GM18505 (cell line): ENCODE measurements around the gene PNPLA6.
A peak's percentile ranks its signal among the peaks of the same experiment; 100 is the strongest.
"Not testable (repeated sequence)": the region's sequence is repeated elsewhere in the genome, so short reads cannot be mapped to it uniquely, and the experiment has no call there.

Source experiments
- ATAC-seq: cut with Tn5 transposase; IDR thresholded peaks from one replicate; pipeline ENCODE4 v1.9.1; 2021; ENCODE audit not compliant: unreplicated experiment
- POLR2A ChIP-seq: IDR thresholded peaks from 4 replicates; pipeline ENCODE4 v1.6.1; 2011; ENCODE audit warnings: borderline replicate concordance; ENCODE audit not compliant: insufficient read depth, insufficient read length; ENCODE audit errors: extremely low read depth

Gene PNPLA6

DNA sequence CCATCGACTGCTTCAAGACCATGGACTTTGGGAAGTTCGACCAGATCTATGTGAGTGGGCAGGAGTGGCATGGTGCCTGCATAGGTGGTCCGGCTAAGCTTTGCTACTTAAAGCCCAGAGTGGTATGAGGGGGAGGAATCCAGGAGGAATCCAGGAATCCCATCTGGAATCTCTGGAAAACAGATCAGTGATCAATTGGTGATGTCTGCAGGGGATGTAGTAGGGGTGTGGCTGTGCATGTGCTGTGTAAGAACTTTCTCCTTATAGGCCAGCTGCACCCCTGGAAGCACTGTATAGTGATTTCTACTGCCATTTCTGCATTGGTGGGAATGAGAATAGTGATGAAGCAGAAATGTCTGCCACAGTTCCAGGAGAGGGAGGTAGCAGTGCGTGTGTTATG, 23.6 kb downstream of the PNPLA6 start:
- no peak for ATAC-seq
- no peak for TF ChIP-seq POLR2A

DNA sequence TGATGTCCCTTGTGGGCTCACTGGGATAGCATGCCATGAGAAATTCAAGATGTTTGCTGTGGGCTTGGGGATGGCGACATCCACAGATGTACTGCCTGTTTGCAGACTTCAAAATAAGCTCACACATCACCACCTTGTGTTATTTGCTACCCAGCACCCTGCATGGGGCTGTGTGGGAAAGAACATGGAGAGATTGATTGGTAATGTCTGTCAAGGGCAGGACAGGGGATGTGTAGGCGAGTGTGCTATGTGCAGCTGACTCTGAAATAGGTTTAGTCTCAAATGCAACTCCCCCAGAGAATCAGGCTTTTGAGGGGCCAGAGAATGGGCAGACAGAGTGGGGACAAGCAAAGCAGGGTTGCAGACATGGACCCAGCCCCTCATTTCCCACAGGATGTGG, 24.7 kb downstream of the PNPLA6 start:
- no peak for TF ChIP-seq POLR2A
- no peak for ATAC-seq

DNA sequence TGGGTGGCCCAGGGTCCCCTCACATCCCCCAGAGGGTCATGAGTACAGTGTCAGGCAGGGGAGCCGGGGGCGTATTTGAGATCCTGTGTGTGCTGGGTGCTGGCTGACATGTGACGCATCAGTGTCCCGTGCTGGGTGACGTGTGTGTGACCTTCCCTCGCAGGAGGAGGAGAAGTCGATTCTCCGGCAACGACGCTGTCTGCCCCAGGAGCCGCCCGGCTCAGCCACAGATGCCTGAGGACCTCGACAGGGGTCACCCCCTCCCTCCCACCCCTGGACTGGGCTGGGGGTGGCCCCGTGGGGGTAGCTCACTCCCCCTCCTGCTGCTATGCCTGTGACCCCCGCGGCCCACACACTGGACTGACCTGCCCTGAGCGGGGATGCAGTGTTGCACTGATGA, 25.8 kb downstream of the PNPLA6 start:
- ATAC-seq, result no peak
- TF ChIP-seq POLR2A, result no peak

DNA sequence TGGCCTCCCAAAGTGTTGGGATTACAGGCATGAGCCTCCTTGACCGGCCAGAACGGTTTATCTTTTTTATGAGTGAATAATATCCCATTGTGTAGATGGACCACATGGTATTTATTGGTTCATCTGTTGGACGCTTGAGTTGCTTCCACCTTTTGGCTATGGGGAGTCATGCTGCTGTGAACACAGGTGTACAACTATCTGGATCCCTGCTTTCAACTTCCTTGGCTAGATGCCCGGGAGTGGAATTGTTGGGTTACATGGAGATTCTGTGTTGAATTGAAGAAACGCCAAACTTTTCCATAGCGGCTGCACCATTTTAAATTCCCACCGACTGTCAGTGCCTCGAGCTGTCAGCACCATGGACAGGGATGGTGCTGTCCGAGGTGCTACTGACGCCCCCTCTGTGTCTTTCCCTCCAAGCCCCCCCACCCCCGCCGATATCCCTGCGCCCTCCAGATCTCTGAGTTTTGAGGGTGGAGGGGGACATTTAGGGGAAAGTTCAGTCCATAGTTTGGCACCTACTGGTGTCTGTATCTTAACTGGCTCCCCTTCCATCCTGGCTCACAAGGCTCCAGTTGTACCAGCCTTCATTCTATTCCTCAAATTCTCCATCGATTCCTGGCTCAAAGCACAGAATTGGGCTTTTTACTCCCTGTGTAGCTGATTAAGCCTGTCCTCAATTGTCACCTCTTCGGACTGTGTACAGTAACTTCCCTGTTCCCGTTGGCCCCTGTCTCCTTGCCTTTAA, 27.3 kb downstream of the PNPLA6 start:
- TF ChIP-seq POLR2A, result no peak
- ATAC-seq, result no peak

DNA sequence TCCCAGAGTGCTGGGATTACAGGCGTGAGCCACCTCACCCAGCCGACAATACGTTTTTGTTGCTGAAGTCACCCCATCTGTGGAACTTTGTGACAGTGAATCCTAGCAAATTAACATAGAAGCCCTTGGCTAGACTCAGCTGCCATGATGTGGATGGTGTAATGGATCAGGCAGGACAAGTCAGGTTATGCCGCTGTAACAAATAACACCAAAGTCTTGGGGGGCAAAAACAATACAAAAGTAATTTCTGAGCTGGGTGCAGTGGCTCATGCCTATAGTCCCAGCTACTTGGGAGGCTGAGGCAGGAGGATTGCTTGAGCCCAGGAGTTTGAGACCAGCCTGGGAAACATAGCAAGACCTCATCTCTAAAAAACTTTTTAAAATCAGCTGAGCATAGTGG, 29.3 kb downstream of the PNPLA6 start:
- no peak for TF ChIP-seq POLR2A
- ATAC-seq, result no peak

DNA sequence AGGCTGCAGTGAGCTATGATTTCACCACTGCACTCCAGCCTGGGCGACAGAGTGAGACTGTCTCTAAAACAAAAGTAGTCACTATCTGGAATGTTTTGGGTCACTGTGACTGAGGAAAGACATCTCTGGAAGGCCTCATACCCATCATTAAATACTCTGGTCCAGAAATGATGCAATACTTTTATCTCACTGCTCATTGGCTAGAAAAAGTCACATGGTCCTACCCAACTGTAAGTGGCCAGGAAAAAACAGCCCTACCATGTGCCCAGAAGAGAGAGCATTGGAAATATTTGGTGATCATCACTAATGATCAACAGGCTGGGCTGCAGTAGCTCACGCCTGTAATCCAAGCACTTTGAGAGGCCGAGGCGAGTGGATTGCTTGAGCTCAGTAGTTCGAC, 29.8 kb downstream of the PNPLA6 start:
- TF ChIP-seq POLR2A, result no peak
- no peak for ATAC-seq

DNA sequence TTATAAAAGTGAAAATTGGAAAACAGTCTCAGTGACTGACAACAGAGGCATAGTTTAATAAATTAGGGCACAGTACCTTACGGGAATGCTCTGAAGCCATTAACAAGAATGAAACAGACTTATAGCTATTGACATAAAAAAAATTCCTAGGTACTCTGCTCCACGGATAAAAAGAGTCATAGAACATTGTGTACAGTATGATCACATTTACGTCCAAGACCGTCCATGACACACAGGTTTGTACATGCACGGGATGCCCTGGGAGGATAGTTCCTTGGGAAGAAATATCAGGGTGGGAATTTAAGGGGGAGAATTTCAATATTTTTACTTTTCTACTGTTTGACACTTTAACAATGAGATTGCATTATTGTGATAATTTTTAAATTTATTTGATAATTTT, 35.2 kb downstream of the PNPLA6 start:
- no peak for TF ChIP-seq POLR2A
- ATAC-seq, result no peak

DNA sequence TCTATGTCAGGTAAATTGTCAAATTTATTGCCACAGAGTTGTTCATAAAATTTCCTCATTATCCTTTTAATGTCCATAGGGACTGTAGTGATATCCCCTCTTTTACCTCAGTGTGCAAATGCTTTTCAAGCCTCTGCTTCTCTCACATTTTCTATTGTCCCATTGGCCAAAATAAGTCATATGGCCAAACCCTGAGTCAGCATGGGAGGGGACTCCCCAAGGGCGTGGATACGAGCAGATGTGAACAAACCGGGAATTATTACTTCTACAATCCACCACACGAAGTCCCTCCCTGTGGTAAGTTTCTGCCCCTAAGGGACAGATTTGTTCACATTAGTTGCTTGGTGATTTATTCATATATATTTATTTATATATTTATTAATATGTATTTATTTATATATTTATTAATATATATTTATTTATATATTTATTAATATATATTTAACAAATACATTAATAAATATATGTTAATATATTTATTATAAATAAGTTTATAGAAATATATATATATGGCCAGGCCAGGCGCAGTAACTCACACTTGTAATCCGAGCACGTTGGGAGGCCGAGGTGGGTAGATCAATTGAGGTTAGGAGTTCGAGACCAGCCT, 40.0 kb downstream of the PNPLA6 start:
- ATAC-seq, result no peak

DNA sequence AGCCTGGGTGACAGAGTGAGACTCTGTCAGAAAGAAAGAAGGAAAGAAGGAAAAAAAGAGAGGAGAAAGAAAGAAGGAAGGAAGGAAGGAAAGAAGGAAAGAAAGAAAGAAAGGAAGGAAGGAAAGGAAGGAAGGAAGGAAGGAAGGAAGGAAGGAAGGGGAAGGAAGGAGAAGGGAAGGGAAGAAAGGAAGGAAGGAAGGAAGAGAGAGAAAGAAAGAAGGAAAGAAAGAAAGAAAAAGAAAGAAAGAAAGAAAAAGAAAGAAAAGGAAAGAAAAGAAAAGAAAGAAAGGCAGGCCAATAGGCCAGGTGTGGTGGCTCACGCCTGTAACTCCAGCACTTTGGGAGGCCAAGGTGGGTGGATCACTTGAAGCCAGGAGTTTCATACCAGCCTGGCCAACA, 41.9 kb downstream of the PNPLA6 start:
- not testable (repeated sequence) for ATAC-seq

More for the DNA sequence above, 40.0 kb downstream of the PNPLA6 start:
- TF ChIP-seq POLR2A, result no peak

DNA sequence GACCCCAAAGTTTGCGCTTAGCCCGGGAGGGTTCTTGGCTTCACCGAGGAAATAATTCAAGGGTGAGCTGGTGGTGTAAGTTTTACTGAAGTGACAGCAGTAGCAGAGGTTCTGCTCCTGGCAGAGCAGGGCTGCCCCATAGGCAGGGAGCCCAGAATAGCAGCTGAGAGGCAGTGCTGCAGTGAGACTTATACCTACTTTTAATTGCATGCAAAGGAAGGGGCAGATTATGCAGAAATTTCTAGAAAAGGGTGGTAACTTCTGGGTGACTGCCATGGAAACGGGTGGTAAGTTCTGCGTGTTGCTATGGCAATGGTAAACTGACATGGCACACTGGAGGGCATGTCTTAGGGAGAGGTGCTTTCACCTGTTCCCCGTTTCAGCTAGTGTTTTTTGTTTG, 42.6 kb downstream of the PNPLA6 start:
- TF ChIP-seq POLR2A, result no peak
- ATAC-seq, result no peak

DNA sequence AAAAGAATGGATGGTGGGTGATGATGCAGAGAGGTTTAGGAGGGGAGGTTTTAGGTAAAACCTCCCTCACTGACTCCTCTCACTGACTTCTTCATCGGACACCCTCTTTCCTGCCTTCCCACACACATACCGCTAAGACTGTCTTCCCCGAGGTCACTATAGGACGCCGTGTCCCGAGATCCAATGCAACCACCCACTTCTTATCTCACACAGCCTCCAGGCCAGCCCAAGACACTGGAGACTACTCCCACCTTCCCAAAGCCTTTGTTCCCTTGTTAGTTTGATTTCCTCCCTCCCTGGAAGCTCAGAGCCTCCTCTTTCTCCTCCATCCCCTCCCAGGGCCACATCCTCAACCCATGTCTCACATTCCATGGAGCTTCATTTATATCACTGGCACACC, 43.7 kb downstream of the PNPLA6 start:
- no peak for ATAC-seq
- TF ChIP-seq POLR2A, result no peak

DNA sequence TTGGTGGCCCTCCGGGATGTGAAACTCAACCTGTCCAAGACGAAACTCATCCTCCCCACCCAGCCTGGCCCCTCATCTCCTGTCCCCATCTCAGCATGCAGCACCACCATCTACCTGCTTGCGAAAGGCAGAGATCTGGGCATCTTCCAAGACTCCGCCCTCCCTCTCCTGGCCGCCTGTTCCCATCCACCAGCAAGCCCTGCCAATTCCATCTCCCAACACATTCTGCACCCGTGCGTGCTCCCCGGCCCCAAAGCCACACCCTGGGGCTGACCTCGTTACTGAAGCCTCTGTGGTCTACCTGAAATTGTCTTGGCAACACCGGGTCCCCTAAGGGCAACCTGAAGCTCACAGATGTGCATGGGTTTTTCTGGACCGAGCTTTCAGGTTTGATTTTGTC, 46.9 kb downstream of the PNPLA6 start:
- TF ChIP-seq POLR2A, result no peak
- no peak for ATAC-seq

DNA sequence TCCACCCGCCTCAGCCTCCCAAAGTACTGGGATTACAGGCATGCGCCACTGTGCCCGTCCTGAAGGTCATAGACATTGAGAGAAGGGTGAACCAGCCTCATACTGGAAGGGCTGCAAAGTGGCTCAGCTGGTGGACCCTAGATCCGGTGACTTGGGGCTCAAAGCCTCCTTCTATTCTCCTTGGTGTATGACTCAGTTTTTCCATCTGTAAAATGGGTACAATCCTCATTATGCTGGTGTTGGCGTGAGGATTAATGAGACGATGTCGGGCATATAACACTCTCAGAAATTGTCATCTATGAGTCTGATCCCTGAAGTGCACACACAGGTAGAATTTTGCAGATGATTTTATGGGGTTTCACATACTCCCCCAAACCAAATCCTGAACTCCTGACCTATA, 54.3 kb downstream of the PNPLA6 start:
- ATAC-seq, result no peak

DNA sequence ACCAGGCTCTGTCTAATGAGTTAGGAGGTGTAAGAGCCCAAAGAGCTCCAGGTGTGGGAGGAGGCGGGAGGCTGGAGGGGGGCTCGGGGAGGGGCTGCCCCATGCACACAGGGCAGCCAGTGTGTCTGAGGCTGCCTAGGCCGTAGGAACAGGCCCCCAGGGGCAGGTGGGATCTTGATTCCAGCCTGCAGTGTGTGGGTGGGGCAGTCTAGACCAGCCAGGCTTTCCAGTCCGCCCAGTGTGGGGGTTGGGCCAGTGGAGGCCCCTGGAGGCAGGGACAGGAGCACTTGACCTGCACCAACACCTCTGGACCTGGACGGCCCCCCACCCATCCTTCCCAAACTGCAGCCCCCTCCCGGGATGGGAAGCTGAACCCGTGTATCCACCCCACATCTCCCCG, 54.7 kb downstream of the PNPLA6 start:
- no peak for TF ChIP-seq POLR2A
- ATAC-seq, result no peak

More for the DNA sequence above, 54.3 kb downstream of the PNPLA6 start:
- TF ChIP-seq POLR2A, result no peak

DNA sequence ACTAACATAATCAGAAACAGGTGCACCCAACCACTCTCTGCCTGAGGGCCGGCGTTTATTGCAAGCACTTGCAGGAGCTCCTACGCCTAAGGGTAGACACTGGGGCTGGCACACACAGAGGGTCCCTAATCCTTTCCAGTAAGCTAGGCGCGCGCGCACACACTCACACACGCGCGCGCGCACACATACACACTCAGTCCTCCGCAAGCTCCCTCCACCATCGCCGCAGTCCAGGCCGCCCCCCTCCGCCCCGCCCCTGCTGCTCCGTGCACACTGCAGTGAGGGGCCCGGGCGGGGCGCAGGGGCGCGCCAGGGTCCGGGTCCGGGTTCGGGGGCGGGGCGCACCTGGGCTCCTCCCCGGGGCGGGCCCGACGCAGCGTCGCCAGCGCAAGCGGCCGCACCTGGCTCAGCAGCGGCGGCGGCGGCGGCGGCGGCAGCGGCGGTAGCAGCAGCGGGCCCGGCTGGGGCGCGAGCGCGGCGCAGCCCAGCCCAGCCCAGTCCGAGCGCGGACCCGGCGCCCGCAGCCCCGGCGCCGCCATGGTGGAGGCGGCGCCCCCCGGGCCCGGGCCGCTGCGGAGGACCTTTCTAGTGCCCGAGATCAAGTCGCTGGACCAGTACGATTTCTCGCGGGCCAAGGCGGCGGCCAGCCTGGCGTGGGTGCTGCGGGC, 60.1 kb downstream of the PNPLA6 start, which contains the start of gene CAMSAP3:
TSS of gene CAMSAP3 (plus strand) at position 398 of the 668 bp plus-strand sequence. CDS start at position 538, 140 bp downstream.
- peak; percentile 66 for ATAC-seq
- TF ChIP-seq POLR2A, result no peak
